ENCODE measurements around the gene SPOP.

Gene SPOP

GRCh38 chr17:49613182-49613800 lies 64.6 kb downstream of the SPOP start:
- no peak for DNase-seq (ENCODE audit: low read depth in 2 of 2)

- no peak for DNase-seq (ENCODE audit: low read depth in 2 of 2)
These were observed 65.2 kb downstream of the SPOP start for GRCh38 chr17:49612726-49613125.

- no peak for DNase-seq (ENCODE audit: low read depth in 2 of 2)
These were observed 66.9 kb downstream of the SPOP start for GRCh38 chr17:49610883-49611584.

GRCh38 chr17:49604314-49604869 lies 73.5 kb downstream of the SPOP start:
- DNase-seq (ENCODE audit: low read depth in 2 of 2): no peak

GRCh38 chr17:49603720-49604119 lies 74.2 kb downstream of the SPOP start:
- no peak for DNase-seq (ENCODE audit: low read depth in 2 of 2)

GRCh38 chr17:49603238-49603637 lies 74.7 kb downstream of the SPOP start:
- DNase-seq (ENCODE audit: low read depth in 2 of 2): no peak

- no peak for DNase-seq (ENCODE audit: low read depth in 2 of 2)
These were observed 75.1 kb downstream of the SPOP start for GRCh38 chr17:49602783-49603182.

- no peak for DNase-seq (ENCODE audit: low read depth in 2 of 2)
These were observed 76.9 kb downstream of the SPOP start for GRCh38 chr17:49600949-49601348.

GRCh38 chr17:49598918-49599317 lies 79.0 kb downstream of the SPOP start:
- no peak for DNase-seq (ENCODE audit: low read depth in 2 of 2)

GRCh38 chr17:49597928-49598655 lies 79.8 kb downstream of the SPOP start:
- DNase-seq (ENCODE audit: low read depth in 2 of 2): no peak

- DNase-seq (ENCODE audit: low read depth in 2 of 2): no peak
These were observed 80.5 kb downstream of the SPOP start for GRCh38 chr17:49597436-49597835.

- no peak for DNase-seq (ENCODE audit: low read depth in 2 of 2)
These were observed 81.2 kb downstream of the SPOP start for GRCh38 chr17:49596613-49597244.

- no peak for DNase-seq (ENCODE audit: low read depth in 2 of 2)
These were observed 81.9 kb downstream of the SPOP start for GRCh38 chr17:49595980-49596379.

- no peak for DNase-seq (ENCODE audit: low read depth in 2 of 2)
These were observed 82.6 kb downstream of the SPOP start for GRCh38 chr17:49595328-49595727.

- no peak for DNase-seq (ENCODE audit: low read depth in 2 of 2)
These were observed 85.6 kb downstream of the SPOP start for GRCh38 chr17:49592263-49592662.

GRCh38 chr17:49590874-49591273 lies 87.0 kb downstream of the SPOP start:
- no peak for DNase-seq (ENCODE audit: low read depth in 2 of 2)

GRCh38 chr17:49589577-49589927 lies 88.3 kb downstream of the SPOP start:
- no peak for DNase-seq (ENCODE audit: low read depth in 2 of 2)

- no peak for DNase-seq (ENCODE audit: low read depth in 2 of 2)
These were observed 88.9 kb downstream of the SPOP start for GRCh38 chr17:49588726-49589576.

- no peak for DNase-seq (ENCODE audit: low read depth in 2 of 2)
These were observed 89.6 kb downstream of the SPOP start for GRCh38 chr17:49588312-49588711.

- DNase-seq (ENCODE audit: low read depth in 2 of 2): no peak
These were observed 90.4 kb downstream of the SPOP start for GRCh38 chr17:49587366-49588073.
